ENCODE results near the gene TRPV6.

TRPV6 gene

DNA sequence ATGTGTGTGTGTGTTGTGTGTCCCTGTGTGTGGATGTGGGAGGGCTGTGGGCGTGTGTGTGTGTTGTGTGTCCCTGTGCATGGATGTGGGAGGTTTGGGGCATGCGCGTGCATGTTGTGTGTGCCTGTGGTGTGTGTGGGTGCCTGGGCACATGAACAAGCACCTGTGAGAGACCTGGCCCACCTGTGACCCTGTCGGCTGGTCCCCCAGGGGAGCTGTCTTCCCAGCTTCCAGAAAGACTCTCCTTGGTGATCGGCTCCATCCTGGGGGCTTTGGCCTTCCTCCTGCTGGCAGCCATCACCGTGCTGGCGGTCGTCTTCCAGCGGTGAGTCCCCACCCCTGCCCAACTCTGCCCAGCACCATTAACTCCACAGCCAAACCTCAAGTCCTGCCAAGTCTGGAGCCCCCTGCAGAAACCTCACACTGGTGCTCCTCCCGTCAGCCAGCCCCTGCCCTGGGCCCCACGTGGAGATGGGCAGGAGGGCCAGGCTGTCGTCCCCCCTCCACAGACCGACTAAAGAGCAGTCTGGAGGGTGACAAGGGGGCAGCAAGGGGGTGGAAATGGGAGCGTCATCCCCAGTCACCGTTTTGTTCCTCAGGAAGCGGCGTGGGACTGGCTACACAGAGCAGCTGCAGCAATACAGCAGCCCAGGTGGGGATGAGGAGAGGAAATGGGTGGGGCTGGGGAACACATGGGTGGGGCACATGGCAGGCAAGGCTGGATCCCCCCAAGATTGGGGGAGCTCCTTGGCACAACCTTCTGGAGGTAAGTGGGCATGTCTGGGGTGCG is 18.0 kb downstream of the TRPV6 start:
- no peak for DNase-seq

DNA sequence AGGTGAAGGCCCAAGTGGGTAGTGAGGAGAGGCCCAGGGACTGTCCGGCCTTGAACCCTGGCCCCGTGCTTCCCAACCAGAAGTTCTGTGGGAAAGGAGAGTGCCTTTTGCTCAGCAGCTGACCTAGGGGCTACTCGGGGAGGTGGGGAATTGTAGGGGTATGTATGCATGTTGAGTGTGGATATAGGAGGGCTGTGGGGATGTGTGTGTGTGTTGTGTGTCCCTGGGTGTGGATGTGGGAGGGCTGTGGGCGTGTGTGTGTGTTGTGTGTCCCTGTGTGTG is 18.5 kb downstream of the TRPV6 start:
- no peak for DNase-seq

DNA sequence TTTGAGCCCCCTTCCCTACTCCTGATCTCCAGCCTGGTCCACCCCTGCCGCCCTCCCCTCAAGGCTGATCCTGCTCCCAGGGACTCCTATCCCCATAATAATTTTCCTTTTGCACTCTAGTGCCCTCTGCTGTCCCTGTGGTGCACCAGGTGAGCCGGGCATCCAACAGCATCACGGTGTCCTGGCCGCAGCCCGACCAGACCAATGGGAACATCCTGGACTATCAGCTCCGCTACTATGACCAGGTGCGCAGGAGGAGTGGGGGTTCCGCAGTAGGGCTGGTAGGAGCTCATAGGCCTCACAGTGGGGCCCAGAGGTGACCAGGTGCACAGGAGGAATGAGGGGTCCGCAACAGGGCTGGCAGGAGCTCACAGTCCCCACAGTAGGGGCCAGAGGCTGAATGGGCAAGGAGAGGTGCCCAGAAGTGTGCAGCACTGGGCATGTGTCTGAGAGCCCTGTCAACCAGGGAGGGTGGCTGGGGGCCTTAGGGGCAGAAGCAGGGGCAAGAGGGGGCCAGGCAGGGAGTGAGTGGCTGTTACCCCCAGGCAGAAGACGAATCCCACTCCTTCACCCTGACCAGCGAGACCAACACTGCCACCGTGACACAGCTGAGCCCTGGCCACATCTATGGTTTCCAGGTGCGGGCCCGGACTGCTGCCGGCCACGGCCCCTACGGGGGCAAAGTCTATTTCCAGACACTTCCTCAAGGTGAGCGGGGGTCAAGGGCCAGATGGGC is 19.0 kb downstream of the TRPV6 start:
- peak in 1 of 2 donors; percentile 15 for DNase-seq

DNA sequence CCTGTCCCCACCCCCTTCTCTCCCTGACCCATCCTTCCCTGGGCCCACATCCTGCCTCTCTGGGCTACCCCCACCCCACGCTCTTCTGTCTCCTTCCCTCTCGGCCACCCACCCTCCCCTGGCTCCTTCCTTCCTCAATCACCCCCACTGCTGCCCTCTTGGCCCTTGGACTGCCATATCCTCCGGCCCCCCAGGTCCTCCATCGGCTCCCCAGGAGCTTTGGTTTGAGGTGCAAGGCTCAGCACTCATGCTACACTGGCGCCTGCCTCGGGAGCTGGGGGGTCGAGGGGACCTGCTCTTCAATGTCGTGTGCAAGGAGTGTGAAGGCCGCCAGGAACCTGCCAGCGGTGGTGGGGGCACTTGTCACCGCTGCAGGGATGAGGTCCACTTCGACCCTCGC is 19.8 kb downstream of the TRPV6 start:
- DNase-seq = no peak

DNA sequence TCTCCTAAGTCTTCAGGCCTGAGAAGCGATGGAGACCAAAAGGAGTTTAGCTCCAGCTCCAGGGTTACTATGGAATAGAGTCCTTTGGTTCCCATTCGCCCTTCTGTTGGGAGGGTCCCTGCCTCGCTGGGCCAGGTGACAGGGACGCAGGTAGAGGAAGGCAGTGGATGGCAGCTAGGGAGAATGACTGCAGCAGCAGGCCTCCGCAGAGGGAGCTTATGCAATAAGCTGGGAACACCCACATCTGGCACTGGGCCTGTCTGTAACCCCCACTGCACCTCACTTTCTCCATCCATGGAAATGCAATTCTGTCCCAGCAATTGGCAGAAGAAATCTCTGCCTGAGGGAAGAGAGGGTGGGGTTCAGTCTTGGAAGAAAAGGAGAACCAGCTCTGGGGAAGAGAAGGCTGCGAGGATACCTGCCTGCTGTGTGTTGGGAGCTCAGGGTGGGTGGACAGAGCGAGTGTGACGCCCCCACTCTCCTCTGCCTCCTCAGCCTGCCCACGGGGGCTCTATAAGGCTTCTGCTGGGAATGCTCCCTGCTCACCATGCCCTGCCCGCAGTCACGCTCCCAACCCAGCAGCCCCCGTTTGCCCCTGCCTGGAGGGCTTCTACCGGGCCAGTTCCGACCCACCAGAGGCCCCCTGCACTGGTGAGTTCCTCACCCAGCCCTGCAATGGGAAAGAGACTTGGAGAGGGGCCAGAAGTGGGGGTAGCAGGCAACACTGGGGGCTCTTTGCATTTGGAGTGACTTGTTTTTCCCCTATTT is 20.4 kb downstream of the TRPV6 start:
- DNase-seq = no peak

DNA sequence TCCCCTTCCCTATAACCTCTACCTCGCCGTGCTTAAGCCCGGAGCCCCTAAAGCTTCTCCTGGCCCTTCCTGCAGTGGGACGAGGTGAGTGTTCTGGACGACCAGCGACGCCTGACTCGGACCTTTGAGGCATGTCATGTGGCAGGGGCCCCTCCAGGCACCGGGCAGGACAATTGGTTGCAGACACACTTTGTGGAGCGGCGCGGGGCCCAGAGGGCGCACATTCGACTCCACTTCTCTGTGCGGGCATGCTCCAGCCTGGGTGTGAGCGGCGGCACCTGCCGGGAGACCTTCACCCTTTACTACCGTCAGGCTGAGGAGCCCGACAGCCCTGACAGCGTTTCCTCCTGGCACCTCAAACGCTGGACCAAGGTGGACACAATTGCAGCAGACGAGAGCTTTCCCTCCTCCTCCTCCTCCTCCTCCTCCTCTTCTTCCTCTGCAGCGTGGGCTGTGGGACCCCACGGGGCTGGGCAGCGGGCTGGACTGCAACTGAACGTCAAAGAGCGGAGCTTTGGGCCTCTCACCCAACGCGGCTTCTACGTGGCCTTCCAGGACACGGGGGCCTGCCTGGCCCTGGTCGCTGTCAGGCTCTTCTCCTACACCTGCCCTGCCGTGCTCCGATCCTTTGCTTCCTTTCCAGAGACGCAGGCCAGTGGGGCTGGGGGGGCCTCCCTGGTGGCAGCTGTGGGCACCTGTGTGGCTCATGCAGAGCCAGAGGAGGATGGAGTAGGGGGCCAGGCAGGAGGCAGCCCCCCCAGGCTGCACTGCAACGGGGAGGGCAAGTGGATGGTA is 21.5 kb downstream of the TRPV6 start:
- DNase-seq = no peak

DNA sequence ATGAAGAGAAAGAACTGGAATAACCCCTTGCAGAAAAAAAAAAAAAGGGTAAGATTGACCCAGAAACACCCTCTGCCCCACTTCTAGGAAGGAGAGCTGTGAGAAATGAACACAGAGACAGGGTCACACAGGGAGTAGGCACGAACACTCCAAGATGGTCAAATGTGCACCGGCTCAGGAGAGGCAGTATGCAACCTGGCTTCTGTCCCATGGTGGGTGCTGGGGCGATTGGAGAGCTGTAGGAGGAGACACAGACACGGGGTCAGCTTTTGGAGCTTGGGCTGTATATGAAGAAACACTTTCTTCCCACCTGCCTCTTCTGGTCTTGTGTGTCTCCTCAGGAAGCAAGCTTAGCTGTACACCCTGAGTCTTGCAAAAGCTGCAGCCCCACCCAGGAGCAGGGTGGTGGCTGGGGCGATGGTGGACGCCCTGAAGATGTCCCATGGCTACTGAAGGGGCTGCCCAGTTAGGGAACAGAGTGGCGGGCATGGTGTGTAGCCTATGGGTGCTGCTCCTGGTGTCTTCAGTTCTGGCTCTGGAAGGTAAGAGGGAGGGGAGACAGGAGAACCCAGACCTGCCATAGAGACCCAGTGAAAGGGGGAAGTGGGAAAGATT is 22.7 kb downstream of the TRPV6 start:
- DNase-seq = no peak

DNA sequence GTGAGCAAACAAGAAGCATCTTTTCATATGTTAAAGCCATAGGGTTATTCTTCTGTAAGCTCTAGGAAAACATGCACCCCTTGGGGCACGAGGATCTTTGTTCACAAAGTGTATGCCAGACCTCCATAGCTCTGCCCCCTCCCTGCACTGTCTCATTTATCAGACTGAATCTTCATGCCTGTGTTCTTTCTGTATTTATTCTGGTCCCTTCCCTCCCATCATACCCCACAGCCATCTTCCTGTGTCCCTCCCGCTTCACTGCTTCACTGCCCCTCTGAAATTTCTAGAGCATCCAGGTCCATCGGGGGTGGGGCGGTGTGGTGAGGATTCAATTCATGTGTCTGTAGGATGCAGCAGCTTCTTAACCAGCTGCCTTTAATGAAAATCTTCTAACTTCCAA is 23.2 kb downstream of the TRPV6 start:
- no peak for DNase-seq

DNA sequence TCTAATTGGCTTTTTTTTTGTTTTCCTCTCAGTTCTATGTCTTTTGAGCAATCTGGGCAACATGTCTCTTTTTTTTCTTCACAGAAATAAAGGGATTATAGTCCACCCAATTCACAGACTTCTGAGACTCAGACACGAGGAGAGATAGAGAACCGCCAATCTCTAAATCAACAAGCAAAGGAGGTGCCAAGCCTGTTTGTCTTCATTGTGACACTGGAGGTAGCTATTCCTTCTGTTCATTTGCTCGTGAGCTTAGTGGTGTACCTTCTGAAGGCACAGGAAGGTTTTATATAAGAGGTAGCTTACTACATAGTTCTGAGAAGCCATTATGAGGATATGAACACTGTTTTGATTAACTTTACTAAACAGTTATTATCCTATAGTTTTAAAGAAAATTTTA is 24.6 kb downstream of the TRPV6 start:
- no peak for DNase-seq

DNA sequence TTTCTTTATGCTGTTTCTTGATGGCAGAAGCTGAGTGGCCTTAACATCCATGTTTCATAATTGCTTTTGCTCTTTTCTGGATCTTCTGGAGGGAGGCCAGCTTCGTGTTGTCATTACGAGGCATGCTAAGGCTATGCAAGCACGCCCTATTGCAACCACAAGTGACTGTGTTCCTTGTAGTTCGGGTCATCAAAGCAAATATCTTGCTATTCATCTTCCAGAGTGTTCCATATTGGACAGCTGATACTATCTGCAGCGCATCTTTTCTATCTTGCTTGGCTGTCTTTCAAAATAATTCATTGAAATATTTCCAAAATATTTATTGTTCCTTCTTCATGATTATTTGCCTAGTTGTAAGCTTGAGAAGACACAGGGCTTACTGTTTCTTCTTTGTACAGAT is 25.7 kb downstream of the TRPV6 start:
- DNase-seq = no peak

DNA sequence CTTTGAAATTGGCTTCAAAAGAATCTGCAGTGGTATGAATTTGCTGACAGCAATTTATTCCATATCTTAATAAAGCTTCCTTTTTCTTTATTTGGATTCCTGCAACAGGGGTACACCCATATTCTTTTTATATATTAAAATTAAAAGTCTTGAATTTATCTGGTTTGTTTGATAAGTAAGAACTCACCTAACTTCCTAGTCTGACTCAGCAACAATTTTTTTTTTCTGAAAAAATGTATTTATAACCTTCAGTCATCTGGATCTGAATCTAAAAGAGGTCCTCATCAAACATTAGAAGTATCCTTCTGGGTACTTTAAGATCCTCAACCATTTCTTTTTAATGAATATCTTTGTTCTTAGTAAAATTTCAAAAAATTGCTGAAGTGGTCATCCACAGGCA is 26.1 kb downstream of the TRPV6 start:
- no peak for DNase-seq

DNA sequence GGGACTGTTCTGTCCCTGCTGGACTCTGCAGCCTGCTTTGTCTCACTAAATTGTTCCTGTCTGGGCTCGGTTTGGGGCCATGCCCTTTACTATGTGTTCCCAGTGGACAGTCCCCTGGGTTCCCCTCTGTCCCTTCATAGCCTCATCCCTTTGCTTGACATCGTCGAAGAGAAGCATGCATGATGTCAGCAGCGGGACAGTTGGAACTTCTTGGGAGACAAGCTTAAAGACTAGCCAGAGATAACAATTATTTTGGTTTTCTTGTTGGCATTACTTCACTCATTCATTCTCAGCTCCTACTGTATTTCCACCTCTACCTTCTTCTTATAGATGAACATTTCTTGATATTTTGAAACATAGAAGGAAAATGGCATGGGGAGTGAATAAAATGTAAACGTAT is 27.9 kb downstream of the TRPV6 start:
- no peak for DNase-seq

DNA sequence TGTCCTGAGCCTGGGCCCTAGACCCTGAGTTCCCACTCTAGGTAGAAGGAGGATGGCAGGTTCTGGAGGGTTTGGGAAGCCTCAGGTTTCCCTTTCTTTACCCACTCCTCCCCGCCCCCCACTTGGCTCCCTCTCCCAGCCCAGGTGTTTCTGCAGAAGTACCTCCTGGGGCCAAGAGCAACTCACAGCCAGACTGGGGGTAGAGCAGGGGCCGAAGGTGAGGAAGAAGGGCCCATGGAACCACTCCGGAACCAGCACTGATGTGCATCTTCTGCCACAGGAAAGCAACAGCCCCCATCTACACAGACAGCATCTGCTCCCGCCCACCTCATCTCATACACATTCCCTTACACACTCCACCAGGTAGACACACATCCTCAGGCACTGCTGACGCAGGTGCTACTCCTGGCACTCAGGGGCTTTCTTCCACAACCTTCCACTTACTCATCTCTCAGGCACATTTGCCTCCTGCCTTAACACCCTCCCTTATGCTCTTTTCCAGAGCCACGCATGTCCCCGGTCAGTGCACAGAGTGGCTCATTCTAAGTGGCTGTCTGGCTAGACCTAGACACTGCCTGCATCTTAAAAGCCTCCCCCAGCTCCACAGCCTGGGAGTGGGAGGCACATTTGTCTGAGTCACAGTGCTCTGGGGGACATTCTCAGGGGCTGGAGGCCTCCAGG is 28.8 kb downstream of the TRPV6 start:
- DNase-seq = no peak

DNA sequence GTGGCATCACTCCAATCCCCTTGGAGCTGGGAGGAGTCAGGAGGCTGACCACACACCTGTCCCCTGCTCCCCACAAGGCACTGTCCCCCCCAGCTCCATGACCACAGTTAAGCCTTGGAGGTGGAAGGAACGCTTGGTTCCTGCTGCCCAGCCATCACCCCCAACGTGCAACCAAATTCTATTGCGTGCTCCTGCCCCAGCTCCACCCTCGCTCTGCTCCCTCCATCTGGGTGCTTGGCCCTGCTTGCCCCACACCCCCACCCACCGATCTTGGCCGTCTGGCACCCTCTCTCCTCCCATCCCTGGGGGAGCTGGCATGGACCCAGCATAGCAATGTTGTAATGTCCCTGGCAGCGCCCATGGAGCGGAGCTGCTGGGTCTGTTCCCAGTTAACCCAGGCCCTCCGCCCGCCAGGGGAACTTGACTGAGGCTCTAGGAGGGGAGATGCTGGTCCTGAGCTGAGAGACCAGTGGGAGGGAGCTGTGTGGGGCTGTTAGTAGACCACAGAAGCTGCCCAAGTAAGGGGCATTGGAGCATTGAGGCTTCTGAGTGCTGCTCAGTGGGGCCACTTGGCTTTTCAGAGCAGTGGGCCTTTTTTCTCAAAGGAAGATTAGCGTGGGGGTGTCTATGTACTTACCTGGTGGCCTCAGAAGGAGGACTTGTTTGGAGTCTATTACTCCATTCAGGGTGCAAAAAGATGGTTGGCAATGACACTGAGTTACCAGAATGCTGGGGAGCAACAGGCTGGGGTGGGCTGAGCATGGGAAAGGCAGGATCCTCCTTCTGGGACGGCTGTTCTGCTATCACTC is 29.6 kb downstream of the TRPV6 start:
- no peak for DNase-seq

DNA sequence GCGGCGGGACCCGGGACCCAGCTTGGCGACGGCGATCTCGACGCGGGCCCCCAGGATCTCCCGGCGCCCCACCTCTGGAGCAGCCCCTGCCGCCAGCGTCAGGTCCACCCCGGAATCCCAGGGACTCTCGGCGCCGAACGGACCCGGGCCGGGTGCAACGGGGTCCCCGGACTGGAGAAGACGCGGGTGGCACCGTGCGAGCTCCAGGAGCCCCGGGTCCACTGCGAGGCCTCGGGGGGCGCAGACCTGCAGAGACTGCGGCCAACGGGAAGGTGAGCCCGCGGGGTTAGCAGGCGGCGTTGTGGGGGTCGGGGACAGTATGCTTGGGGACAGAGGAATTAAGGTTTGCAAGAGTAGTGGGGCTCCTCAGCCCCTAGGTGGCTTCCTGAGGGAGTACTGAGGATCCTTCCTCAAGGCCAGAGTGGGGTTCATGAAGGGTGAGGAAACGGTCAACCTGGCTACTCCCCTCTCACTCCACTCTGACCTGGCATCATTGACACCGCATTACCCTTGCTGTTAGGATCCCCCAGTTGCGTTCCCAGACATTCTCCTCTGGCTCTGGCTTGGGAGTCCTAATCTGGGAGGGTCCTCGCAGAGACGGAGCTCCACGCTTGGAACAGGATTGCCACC is 30.3 kb downstream of the TRPV6 start:
- no peak for DNase-seq

DNA sequence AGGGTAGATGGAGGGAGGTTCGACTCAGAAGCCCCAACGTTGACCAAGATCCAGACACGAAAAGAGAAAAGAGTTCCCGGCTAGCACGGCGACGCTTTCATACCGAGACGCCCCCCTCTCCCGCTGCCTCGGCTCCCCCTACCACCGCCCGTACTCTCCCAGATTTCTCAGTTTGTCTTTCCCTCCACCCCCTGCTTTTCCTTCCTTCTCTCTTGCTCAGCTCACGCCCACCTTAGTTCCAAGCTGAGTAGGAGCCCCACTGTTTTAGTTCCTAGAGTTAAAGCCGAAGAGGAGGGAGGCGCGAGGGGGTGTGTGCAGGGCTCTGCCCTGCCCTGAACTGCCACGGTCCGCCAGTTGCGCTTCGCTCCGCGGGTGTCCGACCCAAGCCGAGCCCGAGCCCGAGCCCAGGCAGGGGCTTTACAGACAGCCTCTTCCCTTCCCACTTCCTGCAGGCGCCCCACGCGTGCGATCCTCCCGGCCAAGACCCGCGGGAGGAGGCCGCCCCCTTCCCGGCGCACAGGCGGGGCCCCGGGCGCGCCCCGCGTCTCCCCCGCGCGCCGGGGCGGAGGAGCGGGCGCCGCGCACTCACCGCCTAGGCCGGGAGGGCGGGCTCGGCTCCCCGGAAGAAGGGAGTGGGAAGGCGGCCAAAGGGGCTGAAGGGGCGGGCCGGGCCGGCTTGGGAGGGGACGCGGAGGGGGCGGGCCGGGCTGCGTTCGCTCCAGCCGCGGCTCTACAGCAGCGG is 31.0 kb downstream of the TRPV6 start, which contains the start of gene EPHB6:
TSS of gene EPHB6 (plus strand) at position 705 of the 742 bp plus-strand sequence. CDS start 8,152 bp downstream, outside the sequence.
- peak; percentile 46 to 51 for DNase-seq

DNA sequence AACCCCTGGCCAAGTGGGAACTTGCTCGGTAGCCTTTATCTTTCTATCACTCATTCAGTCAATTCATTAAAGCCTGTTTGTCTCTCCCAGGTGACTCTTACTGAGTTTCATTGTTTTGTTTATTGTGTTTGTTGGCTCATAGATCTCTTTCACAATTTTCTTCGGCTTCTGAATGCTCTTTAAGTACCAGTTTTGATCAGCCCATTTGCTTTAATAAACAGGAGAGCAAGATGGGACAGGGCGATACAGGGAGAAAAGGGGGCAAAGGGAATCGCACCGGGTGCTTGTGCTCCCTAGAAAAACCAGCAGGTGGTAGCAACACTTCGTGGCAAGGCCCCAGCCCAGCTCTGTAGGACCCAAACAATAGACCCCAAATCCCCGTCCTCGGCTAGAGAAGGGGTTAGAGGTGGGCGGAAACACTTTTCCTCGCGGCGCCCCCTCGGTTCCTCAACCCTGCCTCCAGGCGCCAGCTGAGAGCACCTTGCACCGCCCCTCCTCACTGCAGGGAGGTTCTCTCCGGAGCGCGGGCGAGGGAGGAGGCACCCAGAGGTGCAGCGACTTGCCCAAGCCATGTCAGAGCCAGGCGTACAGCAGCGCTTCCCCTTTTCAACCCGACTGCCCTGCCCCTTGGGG is 31.7 kb downstream of the TRPV6 start:
- peak; percentile 50 to 52 for DNase-seq

DNA sequence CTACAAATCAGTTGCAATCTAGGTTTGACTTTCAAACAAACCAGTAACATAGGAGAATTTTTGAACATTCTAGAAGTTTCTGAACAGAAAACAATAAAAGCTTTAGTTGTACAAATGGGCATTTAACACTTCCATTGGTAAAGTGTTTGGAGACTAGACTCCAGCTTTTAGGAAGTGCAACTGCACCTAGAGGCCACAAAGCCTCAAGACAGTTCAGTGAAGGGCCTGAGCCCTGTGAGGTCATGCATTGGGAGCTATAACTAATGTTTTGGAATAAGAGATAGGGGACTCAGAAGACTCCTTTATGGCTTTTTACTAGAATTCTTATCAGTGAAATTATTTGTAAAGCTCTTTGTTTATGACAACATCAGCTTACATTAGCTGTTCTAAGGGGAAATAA is 33.6 kb downstream of the TRPV6 start:
- no peak for DNase-seq

DNA sequence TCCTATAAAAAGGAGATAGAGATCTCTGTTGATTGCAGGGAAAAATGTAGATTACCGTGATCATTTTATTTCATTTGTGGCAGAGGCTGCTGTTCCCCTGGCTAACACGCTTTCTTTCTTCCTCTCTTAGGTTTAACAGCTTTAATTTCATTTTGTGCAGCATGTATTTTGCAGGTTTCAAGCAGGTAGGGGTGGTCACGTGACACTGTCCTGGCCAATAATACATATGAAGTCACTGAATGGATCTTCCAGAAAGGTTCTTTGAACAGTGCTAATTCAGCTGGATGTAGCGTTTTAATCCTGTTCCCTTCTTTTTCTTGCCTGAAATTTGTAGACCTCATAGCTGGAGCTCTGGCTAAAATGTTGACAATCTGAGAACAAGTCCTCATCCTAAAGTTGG is 34.3 kb downstream of the TRPV6 start:
- no peak for DNase-seq
